Measurements from ENCODE around the gene ZNF628.

Gene ZNF628

DNA sequence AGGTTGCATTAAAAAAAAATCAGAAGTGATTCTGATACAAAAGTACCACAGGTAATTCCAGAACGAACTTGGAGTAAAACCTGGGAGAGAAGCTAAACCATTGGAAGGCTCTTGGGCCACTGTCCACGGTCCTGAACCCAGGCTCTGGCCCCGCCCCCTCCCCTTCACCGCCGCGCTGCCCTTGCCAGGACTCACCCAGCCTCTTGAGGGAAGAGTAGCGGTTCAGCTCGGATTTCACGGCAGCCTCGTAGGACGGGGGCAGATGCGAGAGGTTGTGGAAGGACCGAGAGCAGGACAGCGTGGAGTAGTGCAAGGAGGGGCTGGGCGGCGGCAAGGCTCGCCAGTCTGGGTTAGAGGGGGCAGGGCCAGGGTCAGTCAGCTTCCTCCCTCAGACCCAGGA lies 39.0 kb upstream of the ZNF628 start:
- Histone ChIP-seq H3K4me3 (replicated peaks; ENCODE audit: insufficient read depth, low read length) (no peak overlapping the region), H3K27me3 (ENCODE audit: insufficient read depth, poor library complexity, severe bottlenecking) (peaks cover 17% of the 10 kb centered on the region), H3K27ac (replicated peaks) (no peak overlapping the region)
- TF ChIP-seq, protein P1, sequence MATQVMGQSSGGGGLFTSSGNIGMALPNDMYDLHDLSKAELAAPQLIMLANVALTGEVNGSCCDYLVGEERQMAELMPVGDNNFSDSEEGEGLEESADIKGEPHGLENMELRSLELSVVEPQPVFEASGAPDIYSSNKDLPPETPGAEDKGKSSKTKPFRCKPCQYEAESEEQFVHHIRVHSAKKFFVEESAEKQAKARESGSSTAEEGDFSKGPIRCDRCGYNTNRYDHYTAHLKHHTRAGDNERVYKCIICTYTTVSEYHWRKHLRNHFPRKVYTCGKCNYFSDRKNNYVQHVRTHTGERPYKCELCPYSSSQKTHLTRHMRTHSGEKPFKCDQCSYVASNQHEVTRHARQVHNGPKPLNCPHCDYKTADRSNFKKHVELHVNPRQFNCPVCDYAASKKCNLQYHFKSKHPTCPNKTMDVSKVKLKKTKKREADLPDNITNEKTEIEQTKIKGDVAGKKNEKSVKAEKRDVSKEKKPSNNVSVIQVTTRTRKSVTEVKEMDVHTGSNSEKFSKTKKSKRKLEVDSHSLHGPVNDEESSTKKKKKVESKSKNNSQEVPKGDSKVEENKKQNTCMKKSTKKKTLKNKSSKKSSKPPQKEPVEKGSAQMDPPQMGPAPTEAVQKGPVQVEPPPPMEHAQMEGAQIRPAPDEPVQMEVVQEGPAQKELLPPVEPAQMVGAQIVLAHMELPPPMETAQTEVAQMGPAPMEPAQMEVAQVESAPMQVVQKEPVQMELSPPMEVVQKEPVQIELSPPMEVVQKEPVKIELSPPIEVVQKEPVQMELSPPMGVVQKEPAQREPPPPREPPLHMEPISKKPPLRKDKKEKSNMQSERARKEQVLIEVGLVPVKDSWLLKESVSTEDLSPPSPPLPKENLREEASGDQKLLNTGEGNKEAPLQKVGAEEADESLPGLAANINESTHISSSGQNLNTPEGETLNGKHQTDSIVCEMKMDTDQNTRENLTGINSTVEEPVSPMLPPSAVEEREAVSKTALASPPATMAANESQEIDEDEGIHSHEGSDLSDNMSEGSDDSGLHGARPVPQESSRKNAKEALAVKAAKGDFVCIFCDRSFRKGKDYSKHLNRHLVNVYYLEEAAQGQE (IDR thresholded peaks at IDR 0.05; ENCODE audit: insufficient replicate concordance, low read depth), result peak; percentile 98
- TF ChIP-seq, protein P2, sequence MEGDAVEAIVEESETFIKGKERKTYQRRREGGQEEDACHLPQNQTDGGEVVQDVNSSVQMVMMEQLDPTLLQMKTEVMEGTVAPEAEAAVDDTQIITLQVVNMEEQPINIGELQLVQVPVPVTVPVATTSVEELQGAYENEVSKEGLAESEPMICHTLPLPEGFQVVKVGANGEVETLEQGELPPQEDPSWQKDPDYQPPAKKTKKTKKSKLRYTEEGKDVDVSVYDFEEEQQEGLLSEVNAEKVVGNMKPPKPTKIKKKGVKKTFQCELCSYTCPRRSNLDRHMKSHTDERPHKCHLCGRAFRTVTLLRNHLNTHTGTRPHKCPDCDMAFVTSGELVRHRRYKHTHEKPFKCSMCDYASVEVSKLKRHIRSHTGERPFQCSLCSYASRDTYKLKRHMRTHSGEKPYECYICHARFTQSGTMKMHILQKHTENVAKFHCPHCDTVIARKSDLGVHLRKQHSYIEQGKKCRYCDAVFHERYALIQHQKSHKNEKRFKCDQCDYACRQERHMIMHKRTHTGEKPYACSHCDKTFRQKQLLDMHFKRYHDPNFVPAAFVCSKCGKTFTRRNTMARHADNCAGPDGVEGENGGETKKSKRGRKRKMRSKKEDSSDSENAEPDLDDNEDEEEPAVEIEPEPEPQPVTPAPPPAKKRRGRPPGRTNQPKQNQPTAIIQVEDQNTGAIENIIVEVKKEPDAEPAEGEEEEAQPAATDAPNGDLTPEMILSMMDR (IDR thresholded peaks at IDR 0.05; ENCODE audit: insufficient read depth, low read length), result no peak
- DNase-seq (ENCODE audit: low read depth in 1 of 2, low spot score in 1 of 2), result peak in 1 of 2 experiments; percentile 49

DNA sequence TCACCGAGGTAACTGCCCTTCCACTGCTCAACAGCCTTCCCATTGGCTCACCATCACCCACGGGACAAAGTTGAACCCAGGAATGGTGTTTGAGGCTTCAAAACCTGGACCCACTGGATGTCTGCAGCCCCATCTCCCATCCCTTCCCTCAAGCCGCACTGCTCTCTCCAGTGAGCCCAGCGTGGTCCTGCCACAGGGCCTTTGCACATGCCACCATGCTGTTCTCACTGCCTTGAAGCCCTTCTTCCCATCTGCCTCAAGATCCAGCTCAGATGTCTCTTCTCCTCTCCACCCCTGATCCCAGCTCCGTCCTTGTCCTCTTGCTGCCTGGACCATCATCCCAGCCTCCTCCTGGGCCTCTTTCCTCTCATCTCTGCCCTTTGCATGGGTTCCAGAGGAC lies 37.4 kb upstream of the ZNF628 start:
- DNase-seq (ENCODE audit: low read depth in 1 of 2, low spot score in 1 of 2), result no peak
- Histone ChIP-seq H3K27me3 (ENCODE audit: insufficient read depth, poor library complexity, severe bottlenecking) (peaks cover 26% of the 10 kb centered on the region), H3K27ac (replicated peaks) (no peak overlapping the region), H3K4me3 (replicated peaks; ENCODE audit: insufficient read depth, low read length) (no peak overlapping the region)
- TF ChIP-seq SPI1 (IDR thresholded peaks at IDR 0.05; ENCODE audit: borderline replicate concordance, low read depth), result no peak
- TF ChIP-seq GABPA (IDR thresholded peaks at IDR 0.05; ENCODE audit: low read depth), result no peak

DNA sequence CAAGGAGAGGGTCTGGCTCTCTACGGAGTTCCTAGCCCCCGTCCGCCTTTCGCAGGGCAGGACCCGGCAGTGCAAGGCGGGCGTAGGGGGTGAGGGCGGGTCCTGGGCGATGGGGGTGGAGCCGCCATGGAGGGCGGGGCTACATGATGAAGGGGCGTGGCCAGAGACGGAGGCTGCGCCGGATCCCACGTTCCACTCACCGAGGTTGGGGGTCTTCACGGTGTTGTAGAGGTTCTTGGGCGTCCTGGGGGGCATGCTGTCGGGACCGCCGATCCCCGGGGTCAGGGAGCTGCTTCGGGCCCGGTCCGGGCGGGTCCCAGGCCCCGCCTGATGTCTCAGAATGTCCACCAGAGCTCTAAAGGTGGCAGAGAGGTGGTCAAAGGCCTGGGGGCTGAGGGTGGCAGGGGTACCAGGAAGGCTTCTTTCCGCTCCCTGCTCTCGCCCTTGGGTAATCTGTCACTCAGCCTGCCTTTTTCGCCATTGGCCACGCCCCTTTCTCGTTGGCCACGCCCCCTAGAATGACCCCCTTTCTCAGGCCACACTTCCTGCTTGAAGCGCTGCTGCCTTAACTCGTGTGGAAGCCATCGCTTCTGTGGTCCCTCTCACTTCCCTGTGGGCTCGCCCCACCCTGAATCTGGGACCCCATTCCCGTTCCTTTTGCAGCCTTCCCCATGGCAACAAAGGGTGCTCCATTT lies 35.9 kb upstream of the ZNF628 start:
- Histone ChIP-seq H3K4me3 (replicated peaks; ENCODE audit: insufficient read depth, low read length) (no peak overlapping the region), H3K27ac (replicated peaks) (no peak overlapping the region), H3K27me3 (ENCODE audit: insufficient read depth, poor library complexity, severe bottlenecking) (peaks cover 34% of the 10 kb centered on the region)
- TF ChIP-seq, protein P1 (IDR thresholded peaks at IDR 0.05; ENCODE audit: insufficient replicate concordance, low read depth), result no peak
- TF ChIP-seq SPI1 (IDR thresholded peaks at IDR 0.05; ENCODE audit: borderline replicate concordance, low read depth) (no peak), GABPA (IDR thresholded peaks at IDR 0.05; ENCODE audit: low read depth) (no peak), POLR2AphosphoS5 (IDR thresholded peaks at IDR 0.05; ENCODE audit: low read depth) (no peak)
- TF ChIP-seq, protein P2 (IDR thresholded peaks at IDR 0.05; ENCODE audit: insufficient read depth, low read length), result no peak
- no peak for DNase-seq (ENCODE audit: low read depth in 1 of 2, low spot score in 1 of 2)

DNA sequence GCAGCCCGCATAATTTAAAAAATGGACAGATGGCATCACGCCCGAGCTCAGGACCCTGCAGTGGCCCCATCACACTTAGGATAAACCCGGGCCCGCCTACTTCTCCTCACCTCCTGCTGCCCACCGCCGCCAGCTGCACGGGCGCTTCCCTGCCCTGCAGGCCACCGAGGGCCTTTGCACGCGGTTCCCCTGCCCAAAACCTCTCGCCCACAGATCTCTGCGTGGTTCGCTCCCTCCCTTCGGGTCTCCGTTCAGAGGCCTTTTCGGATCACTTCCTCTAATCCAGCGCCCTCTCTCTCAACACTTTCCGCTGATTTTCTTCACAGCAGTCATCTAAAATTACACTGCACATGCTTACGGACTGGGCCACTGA lies 35.1 kb upstream of the ZNF628 start:
- TF ChIP-seq SPI1 (IDR thresholded peaks at IDR 0.05; ENCODE audit: borderline replicate concordance, low read depth) (peak; percentile 88; the same call in 1 of the 2 replicates), GABPA (IDR thresholded peaks at IDR 0.05; ENCODE audit: low read depth) (no peak)
- TF ChIP-seq, protein P2 (IDR thresholded peaks at IDR 0.05; ENCODE audit: insufficient read depth, low read length), result no peak
- TF ChIP-seq, protein P1 (IDR thresholded peaks at IDR 0.05; ENCODE audit: insufficient replicate concordance, low read depth), result peak; percentile 16
- H3K27me3 ChIP-seq (ENCODE audit: insufficient read depth, poor library complexity, severe bottlenecking), result peaks cover 34% of the 10 kb centered on the region
- DNase-seq (ENCODE audit: low read depth in 1 of 2, low spot score in 1 of 2), result peak in 1 of 2 experiments; percentile 70
- H3K27ac ChIP-seq (replicated peaks), result no peak overlapping the region
- no peak overlapping the region for H3K4me3 ChIP-seq (replicated peaks; ENCODE audit: insufficient read depth, low read length)

Measured in HL-60 (cell line).